ENCODE results near the gene TMEM144. TPM values are rescaled to one million over a fixed set of nuclear protein-coding genes. Genes with fewer than 3 reads are reported as not detected.

Gene TMEM144
- total and polyA plus RNA-seq, 11 donors, result 2.3 to 17.7 (median 10.4) TPM

DNA sequence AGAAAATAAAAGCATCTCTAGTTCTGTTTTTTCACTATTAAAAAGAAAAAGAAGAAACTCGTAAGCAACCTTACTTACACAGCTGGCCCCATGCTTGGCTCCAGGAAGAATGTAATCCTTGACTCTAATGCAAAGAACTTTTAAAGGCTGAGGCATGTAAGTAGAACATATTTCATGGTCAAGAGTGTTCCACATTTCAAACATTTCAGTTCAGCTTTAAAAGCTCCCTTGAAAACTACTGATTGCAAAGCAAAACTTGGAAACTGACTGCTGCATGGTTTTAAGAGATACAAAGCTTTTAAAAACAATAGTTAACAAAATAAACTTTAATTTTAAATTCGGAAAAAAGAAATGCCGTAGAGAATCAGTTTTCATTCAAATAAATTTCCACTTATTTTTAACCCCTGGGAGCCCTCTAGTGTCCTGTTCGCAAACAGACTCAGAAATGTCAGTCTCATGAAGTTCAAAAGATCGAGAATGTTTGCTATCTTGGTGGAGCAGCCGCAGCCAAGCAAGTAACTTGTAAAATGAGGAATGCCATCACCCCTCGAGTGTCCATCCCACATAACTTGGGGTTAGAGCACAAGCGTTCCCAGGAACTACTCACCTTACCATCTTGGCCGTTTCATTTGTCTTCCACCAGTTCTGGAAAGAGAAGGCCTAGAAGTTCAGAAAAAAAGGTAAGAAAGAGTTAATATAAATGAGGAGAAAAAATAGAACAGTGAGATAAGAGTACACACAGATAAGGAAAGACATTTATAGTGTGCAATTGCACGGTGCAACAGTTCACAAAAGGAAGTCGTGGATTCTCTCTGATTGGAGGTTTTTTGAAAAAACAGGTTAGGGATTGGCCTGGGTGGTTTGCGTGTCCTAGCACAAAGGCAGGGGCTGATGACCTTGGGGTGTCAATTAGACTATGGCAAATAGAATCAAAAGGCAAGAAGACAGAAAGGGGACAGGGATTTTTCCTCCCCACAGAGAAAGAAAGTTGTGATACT lies 37.7 kb upstream of the TMEM144 start, which contains the start of gene GASK1B:
TSS of gene GASK1B (minus strand) at position 765 of the 998 bp plus-strand sequence. CDS start 1,650 bp downstream, outside the sequence.
- Histone ChIP-seq H3K36me3 (peaks cover 0 to 1% (median 0%) of the 10 kb centered on the region in 9 donors), H3K27ac (peak within 1 kb of the TSS; percentile 82 to 93 (median 88)), H3K4me3 (peak within 1 kb of the TSS; percentile 30 to 73 (median 67)), H3K9me3 (no peaks in the 10 kb centered on the region), H3K27me3 (no peaks in the 10 kb centered on the region), H3K4me1 (peaks cover 0 to 64% (median 41%) of the 10 kb centered on the region in 12 donors)
- no peak for TF ChIP-seq POLR2A (IDR thresholded peaks at IDR 0.05)
- peak; percentile 41 to 78 (median 71) for TF ChIP-seq CTCF (IDR thresholded peaks at IDR 0.05)
- peak; percentile 49 to 74 (median 65) for ATAC-seq
- intact Hi-C loops (cut with DNase I), result loop anchor here in 8 of 10 donors (1.0 to 5.0 kb wide), 11 partner anchors 35 to 500 kb away; partner anchors contain the start of genes C4orf46 (in 1 of the 8), ETFDH (in 1 of the 8) and TMEM144 (in 1 of the 8)
- peak in 4 of 5 donors; percentile 39 to 57 (median 50) for DNase-seq
- 1 to 3% (median 1%) methylated on average over 12 of the region's 12 CpGs for WGBS, 4 donors

DNA sequence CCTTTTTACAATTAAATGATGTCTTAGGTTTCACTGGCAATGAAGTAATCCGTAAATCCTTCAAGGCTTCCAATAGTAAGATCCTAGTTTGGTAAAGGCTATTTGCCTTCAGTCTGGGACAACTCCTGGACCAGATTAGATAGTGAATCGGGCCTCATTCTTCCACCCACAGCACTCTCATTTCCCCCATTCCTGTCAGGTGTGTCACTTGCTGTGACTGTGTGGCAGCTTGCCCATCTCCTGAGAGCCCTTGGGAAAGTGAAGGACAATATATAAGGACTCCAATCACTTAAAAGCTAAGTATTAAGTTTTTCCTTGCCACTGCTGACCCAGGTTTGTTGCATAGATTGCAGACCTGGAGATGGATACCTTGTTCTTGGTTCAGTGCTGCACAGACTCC lies 34.2 kb upstream of the TMEM144 start:
- Histone ChIP-seq H3K4me1 (peaks cover 0 to 63% (median 39%) of the 10 kb centered on the region in 12 donors), H3K27ac (peak overlapping the region in 3 of 12 donors; percentile 3 to 10 (median 4)), H3K4me3 (no peak overlapping the region), H3K9me3 (no peaks in the 10 kb centered on the region), H3K36me3 (peaks cover 0 to 24% (median 4%) of the 10 kb centered on the region in 9 donors), H3K27me3 (no peaks in the 10 kb centered on the region)
- intact Hi-C loops (cut with DNase I), result loop anchor here in 1 of 10 donors (5.0 kb wide), 1 partner anchor 76 kb away; no protein-coding TSS in a partner anchor
- 32 to 46% (median 42%) methylated on average over 2 of the region's 2 CpGs for whole genome bisulfite sequencing, 4 donors
- TF ChIP-seq POLR2A (IDR thresholded peaks at IDR 0.05), result no peak
- no peak for TF ChIP-seq CTCF (IDR thresholded peaks at IDR 0.05)
- DNase-seq (no peak), ATAC-seq (no peak)

DNA sequence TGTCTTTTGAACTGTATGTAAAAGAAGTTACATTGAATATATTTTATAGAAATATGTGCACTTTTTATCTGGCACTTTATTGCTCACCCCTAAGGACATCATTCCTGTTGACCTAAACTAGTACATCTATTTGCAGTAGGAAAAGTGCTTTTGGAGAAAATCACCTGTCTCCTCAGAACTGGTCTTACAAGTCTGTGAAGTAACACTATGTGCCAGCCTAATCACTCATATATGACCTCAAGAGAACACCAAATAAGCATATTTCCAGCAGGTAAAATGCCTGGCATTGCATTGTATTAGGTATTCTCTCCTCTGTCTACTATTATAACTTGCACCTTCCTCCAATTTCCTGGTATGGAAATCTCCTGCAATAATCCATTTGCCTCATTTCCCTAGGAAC lies 33.5 kb upstream of the TMEM144 start:
- no peaks in the 10 kb centered on the region for H3K9me3 ChIP-seq
- no peak for ATAC-seq
- no peak for DNase-seq
- H3K27me3 ChIP-seq, result no peaks in the 10 kb centered on the region
- peaks cover 0 to 31% (median 5%) of the 10 kb centered on the region in 9 donors for H3K36me3 ChIP-seq
- H3K4me1 ChIP-seq, result peaks cover 0 to 63% (median 39%) of the 10 kb centered on the region in 12 donors
- no peak overlapping the region for H3K4me3 ChIP-seq
- no peak overlapping the region for H3K27ac ChIP-seq
- TF ChIP-seq CTCF (IDR thresholded peaks at IDR 0.05) (no peak), POLR2A (IDR thresholded peaks at IDR 0.05) (no peak)
- intact Hi-C loops (cut with DNase I), result loop anchor here in 1 of 10 donors (5.0 kb wide), 1 partner anchor 76 kb away; no protein-coding TSS in a partner anchor

DNA sequence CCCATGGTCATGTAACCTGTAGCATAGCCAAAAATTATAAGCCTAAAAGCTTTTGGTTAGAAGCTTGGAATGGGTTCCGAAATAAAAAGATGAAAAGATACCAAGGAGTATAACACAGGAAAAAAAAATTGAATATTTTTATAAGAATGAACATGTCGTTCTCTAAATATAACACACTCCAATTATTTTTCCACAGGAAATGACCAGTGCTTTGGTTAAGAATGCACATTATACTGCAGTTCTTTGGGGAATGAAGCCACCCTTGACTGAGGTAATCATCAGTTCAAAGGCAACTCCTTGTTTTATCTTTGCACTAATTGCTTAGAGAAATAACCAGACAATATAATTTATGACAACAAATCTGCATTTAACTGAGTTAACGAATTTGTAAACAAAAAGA lies 30.8 kb upstream of the TMEM144 start:
- Histone ChIP-seq H3K27ac (peak overlapping the region in 5 of 12 donors; percentile 14 to 51 (median 35)), H3K4me3 (no peak overlapping the region), H3K9me3 (no peaks in the 10 kb centered on the region), H3K27me3 (no peaks in the 10 kb centered on the region), H3K4me1 (peaks cover 0 to 47% (median 25%) of the 10 kb centered on the region in 12 donors), H3K36me3 (peaks cover 0 to 35% (median 5%) of the 10 kb centered on the region in 9 donors)
- DNase-seq, result no peak
- TF ChIP-seq POLR2A (IDR thresholded peaks at IDR 0.05), result no peak
- TF ChIP-seq CTCF (IDR thresholded peaks at IDR 0.05), result no peak
- intact Hi-C loops (cut with DNase I), result loop anchor here in 1 of 10 donors (5.0 kb wide), 1 partner anchor 73 kb away; no protein-coding TSS in a partner anchor
- 57 to 74% (median 61%) methylated on average over 3 of the region's 3 CpGs for WGBS, 4 donors
- peak in 1 of 4 donors; percentile 34 for ATAC-seq

Measured in heart left ventricle (tissue), 16 donors.